HEK293T (cell line): ENCODE results near the gene SH3PXD2B.

Source experiments
- CTCF ChIA-PET: fragments of 350-600 bp; formaldehyde crosslinking; extraction: SDS; loops from one replicate; lab custom pipeline; 2021; ENCODE audit warnings: antibody characterized with exemption, inconsistent platforms; lab: Yijun Ruan, JAX
- POLR2A ChIA-PET: fragments of 350-600 bp; formaldehyde crosslinking; extraction: SDS; loops from one replicate; lab custom pipeline; 2020; ENCODE audit warnings: antibody characterized with exemption, inconsistent platforms; lab: Yijun Ruan, JAX
- DNase-seq: peaks from one replicate; pipeline ENCODE4 v3.0.0; 2012; ENCODE audit warnings: mixed read lengths; ENCODE audit errors: extremely low spot score
- ARNT ChIP-seq: fragments of 450-650 bp; IDR thresholded peaks from 2 replicates; pipeline ENCODE4 v1.6.1; 2017; ENCODE audit warnings: mild to moderate bottlenecking
- BHLHE40 ChIP-seq: fragments of 450-650 bp; IDR thresholded peaks from 2 replicates; pipeline ENCODE4 v1.6.1; 2016; ENCODE audit warnings: mild to moderate bottlenecking, moderate library complexity, borderline replicate concordance
- CTBP1 ChIP-seq: fragments of 450-650 bp; IDR thresholded peaks from 2 replicates; pipeline ENCODE4 v1.6.1; 2016; ENCODE audit warnings: borderline replicate concordance
- ELF4 ChIP-seq: fragments of 450-650 bp; IDR thresholded peaks from 2 replicates; pipeline ENCODE4 v1.6.1; 2017; ENCODE audit warnings: antibody characterized with exemption
- FOXA1 ChIP-seq: fragments of 450-650 bp; IDR thresholded peaks from 2 replicates; pipeline ENCODE4 v1.6.1; 2016; ENCODE audit warnings: mild to moderate bottlenecking
- FOXK2 ChIP-seq: fragments of 450-650 bp; IDR thresholded peaks from 2 replicates; pipeline ENCODE4 v1.6.1; 2016; ENCODE audit warnings: mild to moderate bottlenecking
- FOXM1 ChIP-seq: fragments of 450-650 bp; IDR thresholded peaks from 2 replicates; pipeline ENCODE4 v1.6.1; 2017; ENCODE audit warnings: mild to moderate bottlenecking, borderline replicate concordance
- HDGF ChIP-seq: fragments of 450-650 bp; IDR thresholded peaks from 2 replicates; pipeline ENCODE4 v1.6.1; 2017; ENCODE audit warnings: antibody characterized with exemption, borderline replicate concordance
- L3MBTL2 ChIP-seq: fragments of 450-650 bp; conservative IDR thresholded peaks from 2 replicates; pipeline ENCODE4 v1.6.1; 2016; ENCODE audit warnings: mild to moderate bottlenecking
- LEF1 ChIP-seq: fragments of 450-650 bp; IDR thresholded peaks from 2 replicates; pipeline ENCODE4 v1.6.1; 2017; ENCODE audit warnings: mild to moderate bottlenecking, borderline replicate concordance
- NFRKB ChIP-seq: fragments of 450-650 bp; IDR thresholded peaks from 2 replicates; pipeline ENCODE4 v1.6.1; 2016; ENCODE audit warnings: mild to moderate bottlenecking, moderate library complexity
- SP1 ChIP-seq: fragments of 450-650 bp; IDR thresholded peaks from 2 replicates; pipeline ENCODE4 v1.6.1; 2017
- SUZ12 ChIP-seq: fragments of 450-650 bp; IDR thresholded peaks from 2 replicates; pipeline ENCODE4 v1.6.1; 2016; ENCODE audit warnings: mild to moderate bottlenecking
- TARDBP ChIP-seq: fragments of 450-650 bp; IDR thresholded peaks from 2 replicates; pipeline ENCODE4 v1.6.1; 2016
- ZNF384 ChIP-seq: fragments of 450-650 bp; IDR thresholded peaks from 2 replicates; pipeline ENCODE4 v1.6.1; 2016
- TF ChIP-seq, protein P1 (sequence below): fragments of 450-650 bp; IDR thresholded peaks from 2 replicates; pipeline ENCODE4 v1.6.1; 2016

The SH3PXD2B gene

DNA sequence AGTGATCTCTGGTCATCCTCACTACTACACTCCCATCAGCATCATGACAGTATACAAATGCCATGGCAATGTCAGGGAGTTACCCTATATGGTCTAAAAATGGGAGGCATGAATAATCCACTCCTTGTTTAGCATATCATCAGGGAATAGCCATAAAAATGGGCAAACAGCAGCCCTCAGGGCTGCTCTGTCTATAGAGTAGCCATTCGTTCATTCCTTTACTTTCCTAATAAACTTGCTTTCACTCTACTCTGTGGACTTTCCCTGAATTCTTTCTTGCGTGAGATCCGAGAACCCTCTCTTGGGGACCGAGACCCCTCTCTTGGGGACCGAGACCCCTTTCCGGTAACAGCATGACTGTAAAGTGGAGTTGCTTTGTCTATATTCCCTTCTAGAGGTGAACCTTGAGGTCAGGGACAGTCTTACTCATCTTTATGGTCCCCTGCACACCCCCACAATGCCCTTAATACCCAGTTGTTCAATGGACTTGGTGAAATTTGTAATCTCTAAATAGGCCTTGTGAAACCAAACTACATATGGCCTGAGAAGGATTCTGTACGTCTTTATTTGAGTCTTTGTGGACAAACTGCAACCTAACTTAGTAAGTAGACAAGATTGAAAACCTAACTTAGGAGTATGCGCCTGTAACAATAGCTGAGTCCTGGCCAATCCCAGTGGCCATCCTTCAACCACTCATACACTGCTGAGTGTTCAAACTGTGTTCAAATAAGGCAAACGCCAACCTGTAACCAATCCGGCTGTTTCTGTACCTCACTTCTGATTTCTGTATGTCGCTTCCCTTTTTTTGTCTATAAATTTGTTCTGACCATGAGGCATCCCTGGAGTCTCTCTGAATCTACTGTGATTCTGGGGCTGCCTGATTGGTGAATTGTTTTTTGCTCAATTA is 138.5 kb downstream of the SH3PXD2B start:
- ChIA-PET CTCF (no interaction called here), POLR2A (no interaction called here)
- TF ChIP-seq TARDBP = no peak
- no peak for DNase-seq

DNA sequence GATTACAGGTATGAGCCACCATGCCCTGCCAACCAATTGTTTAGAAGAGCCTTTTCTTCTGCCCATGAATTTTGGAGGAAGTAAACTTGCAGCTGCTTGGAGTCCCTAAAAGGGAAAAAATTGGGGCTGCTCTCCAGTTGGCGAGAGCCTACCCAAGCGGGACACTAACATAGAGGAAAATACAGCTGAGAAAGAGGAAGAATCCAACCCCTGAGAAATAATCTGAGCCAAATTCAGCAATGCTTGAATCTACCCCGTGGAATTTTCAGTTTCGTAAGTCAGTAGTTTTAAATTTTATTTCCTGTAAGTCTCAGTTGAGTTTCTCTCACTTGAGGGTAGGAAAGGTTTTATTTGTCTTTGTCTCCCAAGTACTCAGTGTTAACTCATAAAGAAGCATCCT is 140.4 kb downstream of the SH3PXD2B start:
- ChIA-PET CTCF (interaction anchor here (0.6 kb wide), 1 partner anchor 16 kb away, joined by 3 read pairs; no protein-coding TSS in a partner anchor), POLR2A (no interaction called here)
- no peak for DNase-seq
- TF ChIP-seq LEF1 (no peak), FOXM1 (no peak), SUZ12 (no peak), FOXK2 (no peak), NFRKB (no peak), TARDBP (no peak), ELF4 (no peak), SP1 (no peak), CTBP1 (no peak), FOXA1 (no peak), ZNF384 (no peak), ARNT (no peak), BHLHE40 (no peak), L3MBTL2 (no peak), HDGF (no peak)
- TF ChIP-seq, protein P1, sequence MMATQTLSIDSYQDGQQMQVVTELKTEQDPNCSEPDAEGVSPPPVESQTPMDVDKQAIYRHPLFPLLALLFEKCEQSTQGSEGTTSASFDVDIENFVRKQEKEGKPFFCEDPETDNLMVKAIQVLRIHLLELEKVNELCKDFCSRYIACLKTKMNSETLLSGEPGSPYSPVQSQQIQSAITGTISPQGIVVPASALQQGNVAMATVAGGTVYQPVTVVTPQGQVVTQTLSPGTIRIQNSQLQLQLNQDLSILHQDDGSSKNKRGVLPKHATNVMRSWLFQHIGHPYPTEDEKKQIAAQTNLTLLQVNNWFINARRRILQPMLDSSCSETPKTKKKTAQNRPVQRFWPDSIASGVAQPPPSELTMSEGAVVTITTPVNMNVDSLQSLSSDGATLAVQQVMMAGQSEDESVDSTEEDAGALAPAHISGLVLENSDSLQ = no peak

DNA sequence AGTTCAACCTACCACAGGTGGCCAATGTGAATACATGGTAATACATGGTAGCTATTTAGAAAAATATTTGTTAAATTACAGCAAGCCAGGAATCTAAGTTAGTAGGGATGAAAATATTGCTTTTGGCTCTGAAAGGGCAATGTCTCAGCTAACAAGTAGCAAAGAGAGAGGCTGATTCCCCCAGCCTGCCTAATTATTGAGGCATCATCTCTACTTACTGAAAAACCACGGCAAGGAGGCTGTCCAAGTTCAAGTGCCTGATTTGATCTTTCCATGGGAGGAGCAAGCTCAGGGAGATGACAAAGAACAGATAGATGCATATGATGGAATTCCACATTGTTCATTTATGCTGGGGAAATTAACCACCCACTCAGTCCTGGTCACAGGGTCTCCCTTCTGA is 142.0 kb downstream of the SH3PXD2B start:
- ChIA-PET CTCF (no interaction called here), POLR2A (interaction anchor here (1.0 kb wide), 1 partner anchor 10 kb away, joined by 4 read pairs; no protein-coding TSS in a partner anchor)
- no peak for DNase-seq
- TF ChIP-seq CTBP1 (no peak), ARNT (no peak), SUZ12 (no peak), FOXK2 (no peak), ZNF384 (no peak), L3MBTL2 (no peak), BHLHE40 (no peak), NFRKB (no peak), FOXM1 (no peak), TARDBP (no peak)
- TF ChIP-seq, protein P1 = no peak

DNA sequence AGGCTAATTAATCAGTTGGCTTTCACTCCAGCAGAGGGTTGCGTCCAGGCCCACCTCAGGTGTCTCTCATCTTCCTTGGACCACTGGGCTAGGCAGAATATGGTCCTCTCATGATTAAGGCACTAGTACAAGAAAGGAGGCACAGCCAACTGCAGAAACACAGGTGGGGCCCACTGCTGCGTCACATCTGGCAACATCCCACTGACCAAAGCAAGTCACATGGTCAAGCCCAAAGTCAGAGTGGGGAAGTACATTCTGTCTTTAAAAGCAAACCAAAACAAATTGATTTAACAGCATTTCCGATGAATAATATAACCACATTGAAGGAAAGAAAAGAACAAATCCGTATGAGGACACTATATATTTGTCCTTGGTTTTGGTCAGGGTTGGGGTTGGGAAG is 142.7 kb downstream of the SH3PXD2B start:
- CTCF ChIA-PET = no interaction called here
- DNase-seq = no peak
- POLR2A ChIA-PET = no interaction called here
- no peak for TF ChIP-seq ARNT
- TF ChIP-seq FOXA1 = no peak
- TF ChIP-seq BHLHE40 = no peak
- no peak for TF ChIP-seq NFRKB
- no peak for TF ChIP-seq LEF1
- TF ChIP-seq L3MBTL2 = no peak
- TF ChIP-seq FOXK2 = no peak
- TF ChIP-seq TARDBP = no peak

DNA sequence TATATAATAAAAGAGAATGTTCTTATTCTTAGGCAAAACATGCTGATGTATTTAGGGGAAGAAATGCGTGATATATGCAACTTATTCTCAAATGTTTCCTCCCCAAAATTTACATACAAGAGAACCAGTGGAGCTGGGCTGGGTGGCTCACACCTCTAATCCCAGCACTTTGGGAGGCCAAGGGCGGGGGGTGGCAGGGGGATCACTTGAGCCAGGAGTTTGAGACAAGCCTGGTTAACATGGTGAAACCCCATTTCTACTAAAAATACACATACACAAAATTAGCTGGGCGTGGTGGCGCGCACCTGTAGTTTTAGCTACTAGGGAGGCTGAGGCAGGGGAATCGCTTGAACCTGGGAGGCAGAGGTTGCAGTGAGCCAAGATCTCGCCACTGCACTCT is 143.3 kb downstream of the SH3PXD2B start:
- POLR2A ChIA-PET = no interaction called here
- CTCF ChIA-PET = no interaction called here
- DNase-seq = no peak
- TF ChIP-seq ZNF384 (no peak), ELF4 (no peak), LEF1 (no peak), NFRKB (no peak), BHLHE40 (no peak), FOXK2 (no peak), SUZ12 (no peak), L3MBTL2 (no peak), FOXM1 (no peak)

DNA sequence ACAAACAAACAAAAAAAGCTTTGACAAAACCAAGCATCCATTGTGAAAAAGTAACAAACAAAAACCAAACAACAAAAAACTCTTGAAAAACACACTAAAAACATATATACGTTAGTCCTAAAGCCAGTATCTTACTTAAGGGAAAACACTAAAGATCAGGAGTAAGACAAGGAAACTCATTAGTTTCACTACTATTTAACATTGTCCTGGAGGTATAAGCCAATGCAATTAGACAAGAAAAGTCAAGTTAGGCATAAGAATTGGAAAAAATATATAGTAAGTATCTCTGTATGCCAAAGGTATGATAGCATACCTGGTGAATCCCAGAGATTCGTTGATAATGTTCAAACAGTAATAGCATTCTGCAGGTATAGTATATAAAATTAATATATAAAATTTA is 148.9 kb downstream of the SH3PXD2B start:
- POLR2A ChIA-PET = no interaction called here
- no peak for DNase-seq
- CTCF ChIA-PET = no interaction called here
- 0 out of 2 replicates have a peak, but pooled peaks have one; percentile 44 for TF ChIP-seq ZNF384
- TF ChIP-seq, protein P1 = no peak
